HG02571 (cell line): ENCODE measurements around the gene BRAF.
"Not testable (repeated sequence)": the region's sequence is repeated elsewhere in the genome, so short reads cannot be mapped to it uniquely, and the experiment has no call there.

Experiments used
- ATAC-seq: cut with Tn5 transposase; IDR thresholded peaks from one replicate; pipeline ENCODE4 v1.9.1; 2021; ENCODE audit warnings: mild to moderate bottlenecking, moderate library complexity; ENCODE audit not compliant: unreplicated experiment

BRAF gene

DNA sequence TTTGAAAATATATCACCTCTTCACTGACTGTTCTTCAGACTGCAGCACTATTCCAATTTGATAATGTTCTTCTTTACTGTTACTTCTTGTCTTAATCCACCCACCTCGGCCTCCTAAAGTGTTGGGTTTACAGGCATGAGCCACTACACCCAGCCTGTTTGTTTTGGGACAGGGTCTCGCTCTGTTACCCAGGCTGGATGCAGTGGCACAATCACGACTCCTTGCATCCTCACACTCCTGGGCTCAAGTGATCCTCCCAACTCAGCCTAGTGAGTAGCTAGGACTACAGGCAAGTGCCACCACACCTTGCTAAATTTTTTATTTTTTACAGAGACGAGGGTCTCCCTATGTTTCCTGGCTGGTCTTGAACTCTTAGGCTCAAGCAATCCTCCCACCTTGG lies 150.4 kb downstream of the BRAF start:
- ATAC-seq = no peak

- ATAC-seq = no peak
Observed at GRCh38 chr7:140773104-140773503, 151.6 kb downstream of the BRAF start.

- ATAC-seq = no peak
Observed at GRCh38 chr7:140771826-140772225, 152.9 kb downstream of the BRAF start.

- ATAC-seq = no peak
Observed at GRCh38 chr7:140769852-140770251, 154.9 kb downstream of the BRAF start.

DNA sequence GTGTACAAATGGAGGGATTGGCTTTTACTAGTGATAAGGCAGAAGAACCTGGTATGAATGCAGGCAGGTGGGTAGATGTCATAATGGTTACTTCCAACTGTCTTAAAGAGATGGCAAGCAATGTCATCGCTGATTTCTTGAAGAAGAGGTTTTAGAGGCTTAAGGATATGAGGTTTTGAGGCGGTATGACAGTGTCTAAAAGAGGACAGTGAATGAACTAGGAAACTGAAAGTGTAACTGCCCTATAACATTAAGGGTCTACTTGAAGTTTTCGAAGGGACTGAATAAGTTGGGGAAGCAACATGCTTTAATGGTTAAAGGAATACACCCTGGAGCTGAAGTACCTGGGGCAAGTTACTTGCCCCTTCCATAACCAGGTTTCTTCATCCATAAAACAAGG lies 157.3 kb downstream of the BRAF start:
- no peak for ATAC-seq

- not testable (repeated sequence) for ATAC-seq
Observed at GRCh38 chr7:140765441-140765840, 159.3 kb downstream of the BRAF start.

DNA sequence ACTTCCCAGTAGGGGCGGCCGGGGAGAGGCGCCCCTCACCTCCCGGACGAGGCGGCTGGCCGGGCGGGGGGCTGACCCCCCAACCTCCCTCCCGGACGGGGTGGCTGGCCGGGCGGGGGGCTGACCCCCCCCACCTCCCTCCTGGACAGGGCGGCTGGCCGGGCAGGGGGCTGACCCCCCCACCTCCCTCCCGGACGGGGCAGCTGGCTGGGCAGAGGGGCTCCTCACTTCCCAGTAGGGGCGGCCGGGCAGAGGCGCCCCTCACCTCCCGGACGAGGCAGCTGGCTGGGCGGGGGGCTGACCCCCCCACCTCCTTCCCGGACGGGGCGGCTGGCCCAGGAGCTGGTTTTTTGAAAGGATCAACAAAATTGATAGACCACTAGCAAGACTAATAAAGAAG lies 161.6 kb downstream of the BRAF start:
- not testable (repeated sequence) for ATAC-seq

- not testable (repeated sequence) for ATAC-seq
Observed at GRCh38 chr7:140761375-140761774, 163.4 kb downstream of the BRAF start.

DNA sequence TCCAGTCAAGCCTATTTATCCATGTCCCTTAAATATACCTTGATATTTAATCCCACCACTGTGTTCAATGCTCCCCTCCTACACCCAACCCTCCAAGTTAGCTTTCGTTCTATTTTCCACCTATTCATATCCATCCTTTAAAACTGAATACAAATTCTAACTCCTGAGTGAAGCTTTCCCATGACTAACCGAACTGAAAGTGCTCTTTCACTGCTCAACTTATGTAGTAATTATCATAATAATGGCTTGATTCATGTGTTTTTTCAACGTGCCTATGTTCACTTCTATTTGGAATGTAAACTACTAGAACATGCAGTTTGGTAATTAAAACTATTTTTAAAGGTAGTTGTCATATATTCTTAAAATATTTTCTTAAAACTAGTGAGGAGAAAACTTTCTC lies 170.2 kb downstream of the BRAF start:
- no peak for ATAC-seq

DNA sequence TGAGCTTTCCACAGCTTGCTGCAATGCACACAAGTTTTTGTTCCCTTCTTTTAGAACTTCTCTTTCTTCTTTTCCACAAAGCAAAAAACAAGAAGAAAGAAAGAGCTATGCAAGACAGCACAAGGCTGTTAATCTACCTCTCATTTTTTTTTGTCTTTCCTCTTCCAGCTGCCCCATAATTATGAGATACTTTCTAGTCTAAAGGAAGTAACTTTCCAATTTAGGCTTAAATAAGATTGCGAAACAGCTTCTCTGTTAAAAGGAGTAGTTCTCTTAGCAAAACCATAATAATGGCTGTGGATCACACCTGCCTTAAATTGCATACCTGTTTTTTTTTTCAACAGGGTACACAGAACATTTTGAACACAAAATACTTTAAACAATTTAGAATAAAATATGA lies 172.2 kb downstream of the BRAF start:
- ATAC-seq = no peak

- ATAC-seq = no peak
Observed at GRCh38 chr7:140746751-140747150, 178.0 kb downstream of the BRAF start.

- ATAC-seq = no peak
Observed at GRCh38 chr7:140745266-140746058, 179.3 kb downstream of the BRAF start.

DNA sequence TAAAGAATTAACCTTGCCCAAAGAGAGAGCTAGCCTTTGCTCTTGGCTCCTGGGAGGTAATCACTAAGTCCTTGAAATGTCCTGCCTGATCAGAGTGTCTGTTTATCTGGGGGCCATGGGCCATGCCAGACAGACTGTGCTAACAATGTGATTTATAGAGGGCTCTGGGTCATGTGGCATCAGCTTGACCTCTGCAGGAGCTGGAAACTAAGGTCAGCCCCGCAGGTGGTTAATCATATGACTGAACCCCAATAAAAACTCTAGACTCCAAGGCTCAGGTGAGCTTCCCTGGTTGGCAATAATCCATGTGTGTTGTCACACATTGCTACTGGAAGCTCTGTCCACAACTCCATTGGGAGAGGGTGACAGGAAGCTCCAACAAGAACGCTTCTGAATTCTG lies 180.7 kb downstream of the BRAF start:
- no peak for ATAC-seq

GRCh38 chr7:140743255-140743654 lies 181.5 kb downstream of the BRAF start:
- ATAC-seq = not testable (repeated sequence)

DNA sequence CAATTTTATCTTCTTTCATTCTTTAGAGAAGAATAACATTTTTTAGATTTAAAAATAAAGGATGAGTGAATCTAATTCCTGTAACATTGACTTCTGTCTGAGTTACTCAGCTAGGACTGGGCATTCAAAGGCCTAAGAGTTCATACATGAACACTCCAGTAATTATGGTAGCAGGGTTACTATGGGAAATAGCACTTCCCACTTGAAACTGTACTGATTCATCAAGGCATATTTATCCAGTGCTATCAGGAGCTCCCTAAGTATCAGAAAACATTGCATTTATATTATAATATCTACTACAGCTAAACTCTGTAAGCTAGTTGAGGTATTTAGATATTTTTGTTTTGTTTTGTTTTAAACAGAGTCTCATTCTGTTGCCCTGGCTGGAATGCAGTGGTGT lies 186.4 kb downstream of the BRAF start:
- ATAC-seq = no peak

- no peak for ATAC-seq
Observed at GRCh38 chr7:140734729-140735128, 190.0 kb downstream of the BRAF start.

DNA sequence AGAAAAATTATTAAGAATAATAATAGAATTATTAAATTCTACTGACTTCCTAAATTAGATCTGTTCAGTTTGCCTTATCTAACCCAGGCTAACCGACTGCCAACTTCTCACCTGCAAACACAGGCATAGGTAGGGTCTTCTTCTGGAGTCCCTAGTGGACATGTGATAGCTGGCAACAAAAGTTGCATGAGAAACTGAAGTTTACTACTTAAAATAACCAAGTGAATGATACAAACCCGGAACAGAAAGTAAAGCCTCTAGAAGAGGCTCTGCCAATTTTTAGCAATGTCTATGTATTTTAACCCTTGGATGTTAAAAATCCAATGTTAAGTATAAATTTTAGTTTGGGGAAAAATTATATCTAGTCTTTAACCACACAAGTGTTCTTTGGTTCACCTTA lies 190.6 kb downstream of the BRAF start:
- ATAC-seq = no peak

DNA sequence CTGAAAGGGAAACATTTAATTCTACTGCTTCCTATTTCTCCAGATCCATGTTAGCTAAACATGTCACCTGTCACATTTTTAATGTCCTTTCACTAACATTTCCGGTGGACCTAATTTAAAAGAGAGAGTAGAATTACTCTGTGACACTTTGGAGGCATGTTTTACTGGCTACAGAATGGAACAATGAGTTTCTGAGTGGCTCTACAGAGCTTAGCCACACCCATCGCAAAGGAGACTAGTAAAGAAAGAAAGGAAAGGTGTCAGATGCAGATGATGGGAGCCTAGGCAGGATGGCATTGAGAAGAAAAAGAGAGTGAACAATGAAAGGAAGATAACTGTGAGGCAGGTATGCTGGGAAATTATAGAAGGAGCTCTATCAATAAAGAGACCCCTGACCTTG lies 192.3 kb downstream of the BRAF start:
- no peak for ATAC-seq

DNA sequence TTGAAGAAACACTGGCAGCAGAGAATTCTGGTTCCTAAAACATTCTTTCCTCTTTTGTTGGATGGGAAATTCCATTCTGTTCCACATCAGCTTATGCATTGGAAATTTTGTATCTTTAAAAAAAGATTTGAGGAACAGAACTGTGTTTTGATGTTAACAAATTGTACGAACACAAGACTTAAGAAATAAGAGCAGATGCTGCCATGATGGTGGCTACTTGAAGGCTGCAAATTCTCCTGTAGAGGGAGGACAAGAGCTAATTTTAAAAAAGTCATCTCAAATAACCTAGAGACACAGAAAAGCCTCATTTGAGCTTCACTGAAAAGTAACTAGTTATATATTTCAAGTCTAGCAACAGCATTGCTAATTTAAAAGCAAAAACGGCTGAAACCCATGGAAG lies 198.4 kb downstream of the BRAF start:
- no peak for ATAC-seq

- ATAC-seq = no peak
Observed at GRCh38 chr7:140724706-140725105, 200.0 kb downstream of the BRAF start.

DNA sequence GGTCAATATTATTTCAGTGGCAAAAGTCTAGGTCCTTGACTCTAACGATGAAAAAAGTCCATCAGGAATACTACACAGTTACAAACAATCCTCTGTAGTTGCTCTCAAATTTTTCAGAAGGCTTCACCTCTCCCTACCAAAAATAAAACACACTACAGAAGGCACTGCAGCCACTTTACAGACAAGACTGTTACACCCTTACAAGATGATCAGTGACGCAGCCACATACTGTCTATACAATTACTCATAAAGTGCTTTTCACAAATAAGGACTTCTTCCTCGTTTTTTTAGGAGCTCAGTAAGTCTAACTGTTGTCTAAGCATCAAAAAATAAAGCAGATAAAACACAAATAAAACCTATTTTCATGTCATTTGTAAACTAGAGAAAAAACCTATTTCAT lies 201.2 kb downstream of the BRAF start:
- ATAC-seq = no peak

DNA sequence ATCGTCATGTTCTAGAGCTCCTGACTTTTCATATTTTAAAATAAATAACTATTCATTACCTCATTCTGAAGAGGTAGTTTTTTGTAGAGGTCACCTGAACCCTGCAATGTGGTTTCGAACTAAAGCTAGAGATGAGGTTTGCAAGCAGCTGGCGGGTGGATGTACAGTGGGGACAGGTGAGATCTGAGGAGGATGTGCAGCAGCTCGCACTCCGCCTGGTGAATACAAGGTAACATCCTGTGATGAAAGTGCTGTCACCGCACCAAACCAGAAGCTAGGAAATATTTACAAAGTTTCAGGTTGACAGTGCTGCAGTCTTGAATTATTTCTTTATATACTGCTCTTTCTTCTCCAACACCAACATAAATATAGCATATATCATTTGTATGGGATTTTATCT lies 201.7 kb downstream of the BRAF start:
- no peak for ATAC-seq

DNA sequence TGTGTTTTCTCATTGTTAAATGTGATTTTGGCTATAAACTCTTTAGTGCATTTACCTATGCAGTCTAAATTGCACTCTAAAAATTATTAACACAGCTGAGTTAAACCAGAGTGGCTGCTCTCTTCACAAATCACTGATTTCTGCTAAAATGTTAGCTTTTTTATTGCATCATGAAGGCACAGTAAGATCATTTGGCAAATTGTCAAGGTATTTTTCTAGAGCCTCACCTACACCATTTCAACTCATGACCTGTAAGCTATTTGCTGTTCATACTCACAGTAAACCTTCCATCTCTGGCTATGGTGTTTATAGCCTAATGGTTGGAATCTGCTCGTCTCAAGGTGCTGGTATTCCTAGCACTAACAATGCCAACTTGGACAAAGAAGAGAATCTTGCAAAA lies 202.5 kb downstream of the BRAF start:
- ATAC-seq = no peak
